HCT116 (cell line): Measurements from ENCODE around the gene SCARB1.

ENCODE experiments used
- CTCF ChIP-seq, 3 experiments: fragments of 200-600 bp in 1 of 3; sonication (generic) in 1 of 3; IDR thresholded peaks in 2 of 3; conservative IDR thresholded peaks in 1 of 3; 2 replicates each; pipeline ENCODE4 v1.5.1; 2012 to 2017; ENCODE audit warnings: low read depth in 2 of 3, low read length in 2 of 3, antibody characterized with exemption in 1 of 3, borderline replicate concordance in 1 of 3, control low read depth in 1 of 3, mild to moderate bottlenecking in 1 of 3, mixed read lengths in 1 of 3, mixed run types in 1 of 3, moderate library complexity in 1 of 3; ENCODE audit not compliant: insufficient read depth in 1 of 3
- POLR2A ChIP-seq: IDR thresholded peaks from 2 replicates; pipeline ENCODE4 v1.7.0; 2011; ENCODE audit warnings: borderline replicate concordance; ENCODE audit not compliant: insufficient read depth, insufficient read length; ENCODE audit errors: extremely low read depth
- ZBTB33 ChIP-seq: IDR thresholded peaks from 2 replicates; pipeline ENCODE4 v1.6.1; 2011; ENCODE audit warnings: mild to moderate bottlenecking, low read length, moderate library complexity; ENCODE audit not compliant: insufficient replicate concordance; ENCODE audit errors: extremely low read depth

GRCh38 chr12:124872068-124872719, 8.5 kb upstream of the SCARB1 start:
- TF ChIP-seq CTCF (IDR thresholded peaks at IDR 0.05 in 2 of 3, conservative IDR thresholded peaks at IDR 0.05 in 1 of 3; ENCODE audit: borderline replicate concordance in 1 of 3, insufficient read depth in 1 of 3, low read depth in 2 of 3, low read length in 2 of 3) (no peak), POLR2A (no peak), ZBTB33 (no peak)
